NCI-H2227 (cell line): ENCODE results near the gene RNF175.

Source experiments
- DNase-seq: peaks from one replicate; lab custom pipeline; 2025; ENCODE audit not compliant: unreplicated experiment; lab: John Stamatoyannopoulos, UW

Gene RNF175

DNA sequence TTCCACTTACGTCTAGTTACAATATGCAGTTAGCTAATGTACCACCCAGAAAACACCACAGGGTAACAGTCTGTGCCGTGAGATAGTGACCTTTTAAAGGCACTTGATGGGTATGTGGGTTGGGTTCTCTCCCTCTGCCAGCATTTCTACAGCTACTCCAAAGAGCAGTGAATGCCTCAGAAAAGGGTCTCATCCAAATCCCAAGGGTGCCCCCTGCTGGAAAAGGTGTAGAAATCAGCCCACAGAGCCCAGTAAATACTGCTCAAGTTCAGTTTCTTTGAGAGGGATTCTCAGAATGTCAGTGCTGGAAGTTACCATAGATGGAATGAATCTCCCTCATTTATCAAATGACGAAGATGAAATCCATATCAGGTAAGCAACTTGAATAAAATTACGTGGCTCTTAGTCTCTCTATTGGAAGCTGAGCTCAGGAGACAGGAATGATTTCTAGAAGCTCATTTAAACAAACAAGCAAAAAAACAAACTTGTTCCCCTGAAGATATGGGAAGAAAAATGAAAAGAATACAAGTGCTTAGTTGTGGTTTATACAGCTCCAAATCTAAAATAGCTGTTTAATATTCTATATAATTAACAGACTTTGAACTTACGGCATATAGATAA, 9.5 kb downstream of the RNF175 start:
- DNase-seq, result peak; percentile 78

DNA sequence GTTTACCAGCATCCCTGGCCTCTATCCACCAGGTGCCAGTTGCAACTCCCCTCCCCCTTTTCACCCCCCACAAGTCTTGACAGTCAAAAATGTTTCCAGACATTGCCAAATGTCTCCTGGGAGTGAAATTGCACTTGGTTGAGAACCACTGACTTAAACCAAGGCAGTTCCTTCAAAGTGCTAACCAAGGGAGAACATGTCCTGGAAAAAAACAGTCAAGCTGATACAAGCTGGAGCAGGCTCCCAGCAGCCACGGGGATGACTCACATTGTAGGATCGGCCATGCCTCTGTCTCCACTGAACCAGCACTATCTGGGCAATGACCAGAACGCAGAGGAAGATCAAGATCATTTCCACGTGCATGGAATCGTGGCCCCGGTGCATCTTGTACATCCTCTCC, 11.4 kb downstream of the RNF175 start:
- no peak for DNase-seq

DNA sequence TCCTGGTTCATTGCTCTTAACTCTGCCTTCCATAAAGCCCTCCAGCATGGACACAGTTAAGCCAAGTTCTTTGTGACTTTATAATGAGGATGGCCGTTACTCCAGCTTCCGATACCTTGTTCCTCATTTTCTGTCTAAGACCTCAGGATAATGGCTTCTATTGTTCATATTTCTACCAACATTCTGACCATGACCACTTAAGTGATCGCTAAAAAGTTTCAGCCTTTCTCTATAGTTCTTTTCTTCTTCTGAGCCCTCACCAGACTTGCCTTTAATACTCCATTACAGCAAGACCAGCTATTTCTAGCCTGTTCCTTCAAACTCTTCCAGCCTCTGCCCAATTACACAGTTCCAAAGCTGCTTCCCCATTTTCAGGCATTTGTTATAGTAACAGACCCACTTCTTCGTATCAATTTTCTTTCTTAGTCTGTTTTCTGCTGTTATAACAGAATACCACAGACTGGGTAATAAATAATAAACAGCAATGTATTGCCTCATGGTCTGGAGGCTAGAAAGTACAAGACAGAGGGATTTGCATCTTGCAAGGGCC, 12.3 kb downstream of the RNF175 start:
- no peak for DNase-seq

DNA sequence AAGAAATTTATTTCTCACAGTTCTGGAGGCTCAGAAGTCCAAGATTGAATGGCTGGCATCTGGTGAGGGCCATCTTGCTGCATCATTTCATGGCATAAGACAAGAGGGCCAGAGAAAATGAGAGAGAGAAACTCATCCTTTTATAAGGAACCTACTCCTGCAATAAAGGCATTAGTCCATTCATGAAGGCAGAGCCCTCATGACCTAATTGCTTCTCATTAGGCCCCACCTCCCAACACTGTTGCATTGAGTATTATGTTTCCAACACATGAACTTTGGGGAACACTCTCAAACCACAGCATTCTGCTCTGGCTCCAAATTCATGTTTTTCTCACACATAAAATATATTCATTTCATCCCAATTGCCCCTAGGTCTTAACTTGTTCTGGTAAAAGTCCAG, 14.2 kb downstream of the RNF175 start:
- no peak for DNase-seq

DNA sequence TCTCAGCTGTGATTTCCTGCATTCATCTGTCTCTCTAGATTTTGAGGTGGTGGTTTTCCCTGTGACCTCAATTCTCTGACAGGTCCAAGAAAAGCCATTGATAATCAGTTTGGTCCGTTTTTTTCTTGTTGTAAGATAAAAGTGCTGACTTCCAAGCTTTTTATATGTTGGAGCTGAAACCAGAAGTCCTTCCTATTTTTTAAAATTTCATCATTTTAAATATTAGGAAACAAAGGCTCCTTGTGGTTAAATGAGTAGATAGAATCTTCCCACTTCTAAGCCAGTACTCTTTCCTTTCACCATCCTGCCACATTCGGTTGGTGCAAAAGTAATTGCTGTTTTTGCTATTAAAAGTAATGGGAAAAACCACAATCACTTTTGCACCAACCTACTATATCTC, 18.3 kb downstream of the RNF175 start:
- no peak for DNase-seq

DNA sequence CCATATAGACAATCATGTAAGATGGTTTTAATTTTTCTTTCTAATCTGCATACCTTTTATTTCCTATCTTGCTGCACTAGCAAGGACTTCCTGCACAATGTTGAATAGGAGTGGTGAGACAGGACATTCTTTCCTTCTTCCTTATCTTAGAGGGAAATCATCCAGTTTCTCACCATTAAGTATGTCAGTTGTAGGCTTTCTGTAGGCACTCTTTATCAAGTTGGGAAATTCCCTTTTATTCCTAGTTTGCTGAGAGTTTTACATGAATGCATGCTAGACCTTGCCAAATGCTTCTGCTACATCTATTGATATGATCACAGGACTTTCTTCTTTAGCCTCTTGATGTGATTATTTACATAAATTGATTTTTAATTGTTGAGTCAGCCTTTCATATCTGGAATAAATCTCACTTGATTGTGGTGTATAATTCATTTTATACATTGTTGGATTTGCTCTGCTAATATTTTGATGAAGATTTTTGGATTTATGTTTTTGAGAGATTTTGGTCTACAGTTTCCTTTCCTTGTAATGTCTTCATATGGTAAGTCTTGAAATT, 23.8 kb downstream of the RNF175 start:
- no peak for DNase-seq

DNA sequence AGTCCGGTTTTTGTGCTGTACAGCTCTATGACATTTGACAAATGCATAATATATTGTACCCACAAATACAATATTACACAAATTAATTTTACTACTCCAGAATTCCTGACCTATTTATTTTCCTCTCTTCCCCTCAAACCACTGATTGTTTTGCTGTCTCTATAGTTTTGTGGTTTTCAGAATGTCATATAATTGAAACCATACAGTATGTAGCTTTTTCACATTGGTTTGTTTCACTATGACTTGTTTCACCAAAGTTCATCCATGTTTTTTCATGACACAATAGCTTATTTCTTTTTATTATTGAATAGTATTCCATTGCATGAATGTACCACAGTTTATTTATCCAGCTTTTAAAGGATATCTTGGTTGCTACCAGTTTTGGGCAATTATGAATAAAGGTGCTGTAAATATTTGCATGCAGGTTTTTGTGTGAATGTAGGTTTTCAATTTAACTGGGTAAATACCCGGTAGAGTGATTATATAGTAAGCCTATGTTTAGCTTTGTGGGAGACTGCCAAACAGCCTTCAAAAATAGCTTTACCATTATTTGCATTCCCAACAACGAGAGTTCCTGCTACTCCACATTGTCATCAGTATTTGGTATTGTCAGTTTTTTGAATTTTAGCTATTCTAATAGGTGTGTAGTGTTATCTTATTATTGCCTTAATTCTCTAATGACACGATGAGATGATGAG, 25.9 kb downstream of the RNF175 start:
- no peak for DNase-seq

DNA sequence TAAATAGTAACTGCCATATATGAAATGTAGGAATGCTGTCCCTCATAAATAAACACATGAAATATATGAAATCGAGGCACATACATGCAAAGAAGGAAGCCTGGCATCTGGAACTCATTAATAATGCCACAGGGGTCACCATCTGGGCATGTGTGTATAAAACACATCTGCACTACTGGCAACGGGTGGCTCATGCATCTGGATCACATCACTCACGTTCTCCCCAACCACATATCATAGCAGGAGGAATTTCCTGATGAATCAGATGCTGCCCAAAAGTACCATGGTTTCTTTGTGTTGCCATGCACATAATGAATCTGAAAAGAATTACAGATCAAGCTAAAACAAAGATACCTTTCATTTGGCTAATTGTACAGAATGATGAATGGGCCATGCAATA, 28.6 kb downstream of the RNF175 start:
- no peak for DNase-seq

DNA sequence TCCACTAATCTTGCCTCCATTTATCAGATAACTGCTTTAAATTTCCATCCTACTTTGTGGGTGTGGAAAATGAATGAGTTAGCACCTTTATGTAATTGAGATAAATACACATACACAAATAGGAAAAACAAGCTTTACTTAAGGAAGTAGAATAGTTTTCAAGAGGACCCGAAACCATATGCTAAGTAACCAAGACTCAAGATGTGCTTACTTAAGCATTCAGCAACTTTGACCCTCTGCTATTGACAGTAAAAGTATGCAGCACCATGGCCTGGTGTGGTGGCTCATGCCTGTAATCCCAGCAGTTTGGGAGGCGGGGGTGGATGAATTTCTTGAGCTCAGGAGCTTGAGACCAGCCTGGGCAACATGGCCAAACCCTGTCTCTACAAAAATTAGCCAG, 29.9 kb downstream of the RNF175 start:
- no peak for DNase-seq

DNA sequence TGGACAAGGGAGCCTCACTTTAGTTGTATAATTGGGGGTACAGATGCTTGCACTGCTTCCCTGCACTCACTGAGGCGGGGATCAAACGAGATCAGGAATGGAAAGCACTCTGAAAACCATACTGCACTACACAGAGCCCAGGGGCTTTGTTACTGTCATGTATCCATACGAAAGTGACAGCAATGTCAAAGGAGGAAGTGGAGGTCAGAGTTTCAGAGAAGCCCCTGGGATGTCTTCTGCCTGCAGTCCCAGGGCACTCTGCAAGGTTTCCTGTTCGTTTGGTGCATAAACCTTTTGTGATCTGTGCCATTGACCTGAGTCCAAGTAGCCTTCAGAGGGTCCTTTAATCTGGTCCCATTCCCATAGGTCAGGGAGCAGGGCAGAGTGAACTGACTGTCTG, 31.2 kb downstream of the RNF175 start:
- DNase-seq, result no peak

DNA sequence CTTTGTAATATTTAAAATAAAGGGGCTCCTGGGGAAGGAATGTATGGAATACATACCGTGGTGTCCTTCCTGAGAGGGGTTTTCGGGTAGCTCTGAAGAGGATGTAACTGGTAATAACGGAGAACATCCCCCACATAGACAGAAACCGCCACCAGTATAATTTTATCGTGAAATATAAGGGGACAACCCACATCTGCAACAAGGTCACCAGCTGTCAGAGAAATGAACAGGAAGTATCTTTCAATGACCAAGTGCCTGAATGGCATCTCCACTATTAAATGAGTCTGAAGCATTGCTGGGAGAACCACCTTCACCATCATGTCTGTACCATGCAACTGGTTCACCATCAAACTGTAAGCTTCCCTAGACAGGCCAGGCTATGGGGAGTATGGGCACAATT, 31.7 kb downstream of the RNF175 start:
- DNase-seq, result no peak

DNA sequence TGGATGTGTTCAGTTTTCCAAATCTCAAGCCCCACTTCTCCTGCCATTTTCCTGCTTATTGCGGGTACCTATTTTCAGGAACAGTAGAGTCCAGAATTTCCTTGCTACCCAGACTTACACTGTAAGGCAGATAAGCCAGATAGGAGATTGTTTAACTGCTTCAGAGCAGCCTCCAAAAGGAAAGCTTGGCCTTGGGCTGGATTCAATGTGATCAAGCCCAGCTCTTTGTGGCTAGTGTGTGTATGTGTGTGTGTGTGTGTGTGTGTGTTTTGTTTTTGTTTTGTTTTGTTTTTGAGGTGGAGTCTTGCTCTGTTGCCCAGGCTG, 34.0 kb downstream of the RNF175 start:
- no peak for DNase-seq

DNA sequence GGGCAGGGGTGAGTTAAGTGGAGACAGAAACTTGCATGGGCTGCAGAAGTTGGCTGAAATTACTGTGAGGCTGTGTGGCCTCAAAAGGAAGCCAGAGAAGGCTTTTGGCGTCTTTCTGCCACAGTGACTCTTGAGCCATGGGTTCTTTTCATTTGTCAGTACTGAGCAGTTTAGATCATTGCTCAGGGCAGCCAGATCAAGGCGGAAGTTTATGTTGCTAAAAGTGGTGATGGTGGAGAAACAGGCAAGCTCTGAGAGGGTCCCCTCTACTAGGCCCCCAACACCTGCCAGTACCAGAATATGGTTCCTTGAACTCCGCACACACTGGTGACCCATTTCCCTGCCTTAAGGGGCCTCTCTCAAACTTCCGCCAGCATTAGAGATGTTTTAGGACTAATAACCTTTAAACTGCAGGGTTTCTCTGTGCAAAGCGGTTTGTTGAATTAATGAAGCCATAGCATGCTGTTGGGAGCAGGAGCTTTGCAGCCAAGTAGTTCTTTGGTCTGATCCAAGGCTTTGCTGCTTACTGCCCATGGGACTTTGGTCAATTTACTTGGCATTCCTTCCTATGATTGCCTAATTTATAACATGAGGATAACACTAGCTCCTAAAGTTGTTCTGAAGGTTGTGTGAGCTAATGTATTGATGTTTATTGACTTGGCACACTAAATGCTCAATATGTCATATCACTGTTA, 34.5 kb downstream of the RNF175 start:
- no peak for DNase-seq

DNA sequence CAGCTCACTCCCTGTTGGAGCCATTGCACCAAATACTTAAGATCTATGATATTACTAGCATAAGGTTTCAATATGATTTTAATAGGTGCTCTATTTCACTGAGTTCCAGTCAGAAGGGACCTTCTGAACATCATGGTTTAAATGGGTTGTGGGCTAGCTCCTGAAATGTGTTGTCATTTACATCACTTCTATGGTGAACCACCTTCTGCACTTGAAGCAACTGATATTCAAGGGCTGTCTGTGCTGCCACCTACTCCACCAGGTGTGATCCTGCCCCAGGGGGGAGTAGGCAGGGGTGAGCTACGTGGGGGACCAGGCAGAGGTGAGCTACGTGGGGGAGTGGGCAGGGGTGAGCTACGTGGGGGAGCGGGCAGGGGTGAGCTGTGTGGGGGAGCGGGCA, 35.2 kb downstream of the RNF175 start:
- DNase-seq, result no peak

DNA sequence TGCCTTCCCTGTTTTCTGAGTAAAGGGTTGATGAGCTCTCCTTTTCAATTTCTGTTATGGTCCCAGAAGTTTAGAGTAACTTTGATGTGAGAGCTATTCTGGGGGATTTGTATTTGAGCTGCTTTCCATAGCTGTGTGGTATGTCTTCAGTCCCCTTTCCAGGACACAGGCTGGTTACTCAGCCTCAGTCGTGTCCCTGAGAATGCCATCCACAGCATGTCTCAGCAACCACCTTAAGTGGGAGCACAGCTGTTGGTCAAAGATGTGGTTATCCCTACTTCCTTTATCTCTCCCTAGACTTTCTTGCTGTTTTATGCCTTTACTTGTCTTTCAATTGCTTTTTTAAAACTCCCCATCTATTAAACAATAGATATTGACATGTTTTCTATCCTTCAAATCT, 37.8 kb downstream of the RNF175 start:
- no peak for DNase-seq

DNA sequence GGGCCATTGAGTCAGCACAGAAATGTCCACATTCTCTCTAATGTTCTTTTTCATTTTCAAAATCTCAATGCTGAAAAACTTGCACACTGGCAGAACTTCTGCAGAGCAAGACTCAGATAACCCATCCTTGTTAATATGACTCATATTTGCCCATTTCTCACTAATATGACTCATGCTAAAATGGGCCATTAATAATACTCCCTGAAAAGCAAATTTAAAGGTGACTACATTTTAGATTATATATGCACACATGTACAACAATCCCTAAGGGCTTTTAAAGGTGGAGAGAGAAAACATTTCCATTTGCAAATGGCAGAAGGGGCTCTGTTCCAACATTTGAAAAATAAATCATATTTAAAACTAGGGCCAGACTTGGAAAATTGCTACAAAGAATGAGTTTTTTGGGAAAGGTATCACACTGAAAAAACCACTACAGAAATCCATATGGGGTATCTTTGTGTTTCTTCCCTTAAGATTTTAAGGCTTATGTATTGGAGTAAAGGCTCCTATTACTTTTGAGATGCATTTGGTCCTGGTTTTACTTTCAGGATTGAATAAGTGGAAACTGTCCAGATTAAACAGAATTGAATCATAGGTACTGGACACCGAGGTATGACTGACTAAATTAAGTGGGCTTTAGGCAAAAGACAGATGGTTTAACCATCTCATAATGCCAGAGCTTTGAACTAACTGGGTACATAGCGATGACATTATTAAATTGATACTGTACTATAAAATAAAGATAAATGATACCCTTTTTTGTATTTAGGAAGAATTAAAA, 45.8 kb downstream of the RNF175 start:
- DNase-seq, result no peak

DNA sequence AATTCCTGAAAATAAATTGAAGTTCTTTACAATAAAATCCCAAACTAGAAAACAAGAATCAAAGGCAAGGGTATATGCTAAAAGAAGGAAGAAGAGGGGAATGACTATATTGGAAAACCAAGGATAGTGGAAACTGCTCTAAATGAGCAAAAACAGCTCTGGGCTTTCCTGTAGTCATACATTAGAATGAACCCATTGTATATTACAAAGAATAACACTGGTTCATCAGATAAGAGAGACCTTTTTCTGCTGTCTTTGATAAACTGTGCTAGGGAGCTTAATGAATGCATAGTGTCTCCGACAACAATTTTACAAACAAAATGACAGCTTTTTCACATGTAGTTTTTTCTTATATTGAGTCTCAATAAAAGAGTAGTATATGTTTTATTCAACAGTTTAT, 49.1 kb downstream of the RNF175 start:
- DNase-seq, result no peak

DNA sequence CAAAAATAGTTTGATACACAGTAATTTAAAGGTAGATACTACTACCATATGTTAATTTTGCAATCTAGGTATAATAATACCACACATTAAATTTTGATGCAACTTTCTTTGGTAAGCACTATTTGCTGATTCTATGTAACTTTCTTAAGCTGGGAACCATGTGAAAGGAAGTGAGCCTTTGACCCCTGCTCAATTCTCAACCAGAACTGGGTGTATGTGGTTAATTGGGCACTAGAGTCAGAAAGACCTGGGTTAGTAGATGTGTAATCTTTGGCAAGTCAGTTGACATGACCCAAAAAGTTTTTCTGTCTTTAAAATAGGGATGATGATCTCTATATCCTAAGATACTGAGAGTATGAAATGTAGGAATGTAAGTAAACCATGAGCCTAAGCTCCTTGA, 53.3 kb downstream of the RNF175 start:
- DNase-seq, result no peak

DNA sequence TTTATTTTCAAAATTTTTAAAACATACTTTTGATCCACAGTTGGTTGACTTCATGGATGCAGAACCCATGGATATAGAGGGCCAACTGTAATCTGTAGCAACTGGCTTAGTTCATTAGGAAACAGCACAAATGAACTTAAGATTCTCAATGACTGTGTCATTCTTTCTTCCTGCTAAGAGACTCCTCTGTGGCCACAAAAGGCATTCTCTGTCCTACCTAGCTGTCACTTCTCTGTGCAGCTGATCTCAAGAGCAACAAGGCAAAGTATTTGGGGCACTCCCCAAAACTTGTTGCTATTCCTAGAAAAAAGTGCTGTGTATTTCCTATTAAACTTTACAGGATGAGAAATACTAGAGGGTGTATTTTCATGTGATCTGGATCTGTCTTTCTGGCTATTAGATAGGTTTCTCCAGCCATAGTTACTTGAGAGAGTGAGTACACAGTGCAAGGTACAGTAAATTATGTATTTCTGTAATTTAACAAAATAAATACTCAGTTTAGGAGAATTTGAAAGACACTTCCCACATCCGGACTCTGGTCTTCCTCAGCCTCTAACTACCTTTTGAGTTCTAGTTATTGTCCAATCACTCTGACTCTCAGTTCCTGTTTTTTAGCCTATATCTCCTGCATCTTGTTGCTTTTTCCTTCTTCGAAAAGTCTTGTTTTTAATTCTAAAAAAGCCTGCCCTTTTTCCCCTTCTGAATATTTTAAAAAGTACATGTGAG, 53.9 kb downstream of the RNF175 start:
- DNase-seq, result no peak

DNA sequence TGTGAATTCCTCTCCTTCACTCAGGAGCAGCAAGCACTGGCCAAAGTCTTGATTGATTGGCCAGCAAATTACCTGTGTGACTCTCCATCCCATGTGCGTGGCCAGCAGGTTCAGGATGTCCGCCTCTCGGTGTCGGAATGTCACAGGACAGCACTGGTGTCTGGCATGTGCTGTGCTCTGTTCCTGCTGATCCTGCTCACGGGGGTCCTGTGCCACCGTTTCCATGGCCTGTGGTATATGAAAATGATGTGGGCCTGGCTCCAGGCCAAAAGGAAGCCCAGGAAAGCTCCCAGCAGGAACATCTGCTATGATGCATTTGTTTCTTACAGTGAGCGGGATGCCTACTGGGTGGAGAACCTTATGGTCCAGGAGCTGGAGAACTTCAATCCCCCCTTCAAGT, 55.3 kb downstream of the RNF175 start:
- no peak for DNase-seq

DNA sequence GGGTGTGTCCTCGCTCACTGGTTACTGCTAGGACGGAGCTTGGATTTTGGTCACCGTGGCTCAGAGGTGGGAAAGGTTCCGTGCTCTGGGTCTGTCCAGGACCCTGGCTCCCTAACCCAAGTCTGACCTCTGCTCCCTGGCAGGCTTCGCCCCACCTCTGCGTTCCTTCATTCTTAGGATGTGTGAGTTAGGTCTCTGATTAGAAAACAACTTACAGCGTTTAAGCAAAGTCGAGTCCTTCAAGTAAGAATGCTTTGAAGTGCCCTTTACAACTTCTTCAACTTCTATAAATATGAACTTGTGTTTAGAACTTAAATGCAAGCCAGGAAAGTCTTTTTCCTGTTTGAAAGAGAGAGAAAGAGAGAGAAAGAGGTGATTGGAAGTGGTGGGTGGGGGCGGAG, 74.9 kb downstream of the RNF175 start:
- no peak for DNase-seq
